Upper lobe of left lung (tissue), 4 donors: ENCODE data around the gene PELI2.

Experiments
- CTCF ChIP-seq, 6 experiments: fragments of 450-650 bp in 4 of 6; fragments of 200-600 bp in 2 of 6; sonication (generic) in 2 of 6; IDR thresholded peaks; one replicate each; pipeline ENCODE4 v1.5.1; 2016 to 2019; ENCODE audit warnings: antibody characterized with exemption in 6 of 6
- EP300 ChIP-seq, 4 donors: sonication (generic); formaldehyde crosslinking; IDR thresholded peaks; one replicate each; pipeline ENCODE4 v1.5.1; 2017; ENCODE audit warnings: antibody characterized with exemption in 4 of 4, control low read depth in 2 of 4
- POLR2A ChIP-seq, 4 donors: fragments of 450-650 bp; IDR thresholded peaks; one replicate each; pipeline ENCODE4 v1.5.1; 2016 to 2017; ENCODE audit warnings: antibody characterized with exemption in 4 of 4, mild to moderate bottlenecking in 2 of 4

- TF ChIP-seq POLR2A (IDR thresholded peaks at IDR 0.05) (no peak), CTCF (IDR thresholded peaks at IDR 0.05) (no peak), EP300 (IDR thresholded peaks at IDR 0.05) (no peak)
Observed at GRCh38 chr14:56145181-56145769, 27.1 kb downstream of the PELI2 start.
